Mesenchymal stem cell (in vitro differentiated cells and primary cell): Measurements from ENCODE around the gene MIOX.
A peak's percentile ranks its signal among the peaks of the same experiment; 100 is the strongest.

ENCODE experiments used
- DNase-seq: peaks from one replicate; pipeline ENCODE4 v3.0.0-alpha.2; 2013
- H2AFZ ChIP-seq: one replicate; pipeline ENCODE4 v1.6.1; 2013; ENCODE audit warnings: low read depth, mild to moderate bottlenecking, control low read depth, inconsistent platforms, low read length, moderate library complexity
- H2AK5ac ChIP-seq: 2 replicates; pipeline ENCODE4 v1.6.1; 2013; ENCODE audit warnings: low read length, moderate library complexity, mild to moderate bottlenecking, inconsistent platforms; ENCODE audit not compliant: severe bottlenecking
- H2BK120ac ChIP-seq: one replicate; pipeline ENCODE4 v1.6.1; 2013; ENCODE audit warnings: low read depth, mild to moderate bottlenecking, inconsistent platforms, low read length, moderate library complexity
- H2BK12ac ChIP-seq, 2 experiments: one replicate each; pipeline ENCODE4 v1.6.1; 2013; ENCODE audit warnings: inconsistent platforms in 2 of 2, low read length in 2 of 2, mild to moderate bottlenecking in 2 of 2, moderate library complexity in 2 of 2, control low read depth in 1 of 2
- H2BK15ac ChIP-seq: one replicate; pipeline ENCODE4 v1.6.1; 2013; ENCODE audit warnings: mild to moderate bottlenecking, low read depth, inconsistent platforms; ENCODE audit not compliant: poor library complexity, severe bottlenecking
- H2BK5ac ChIP-seq: 2 replicates; pipeline ENCODE4 v1.6.1; 2013; ENCODE audit warnings: low read depth, mild to moderate bottlenecking, low read length, control low read depth, inconsistent platforms; ENCODE audit not compliant: poor library complexity, severe bottlenecking
- H3K14ac ChIP-seq, 2 experiments: one replicate each; pipeline ENCODE4 v1.6.1; 2013; ENCODE audit warnings: inconsistent platforms in 2 of 2, low read length in 2 of 2, control low read depth in 1 of 2, mild to moderate bottlenecking in 1 of 2, moderate library complexity in 1 of 2
- H3K18ac ChIP-seq, 2 experiments: one replicate each; pipeline ENCODE4 v1.6.1; 2013; ENCODE audit warnings: inconsistent platforms in 2 of 2, low read length in 2 of 2, control low read depth in 1 of 2, low read depth in 1 of 2, mild to moderate bottlenecking in 1 of 2
- H3K23ac ChIP-seq, 2 experiments: one replicate each; pipeline ENCODE4 v1.6.1; 2013; ENCODE audit warnings: inconsistent platforms in 2 of 2, low read length in 2 of 2, mild to moderate bottlenecking in 2 of 2, moderate library complexity in 2 of 2, control low read depth in 1 of 2
- H3K27ac ChIP-seq: 2 replicates; pipeline ENCODE4 v1.5.1; 2013; ENCODE audit warnings: mild to moderate bottlenecking, moderate library complexity, low read length, control low read depth, inconsistent platforms; ENCODE audit not compliant: poor library complexity, severe bottlenecking
- H3K27me3 ChIP-seq, 2 experiments: 2 replicates each; pipeline versions ENCODE4 v1.6.1 to v1.7.0; 2013; ENCODE audit warnings: low read length in 2 of 2, mild to moderate bottlenecking in 2 of 2, moderate library complexity in 2 of 2, control low read depth in 1 of 2, inconsistent platforms in 1 of 2; ENCODE audit not compliant: control insufficient read depth in 1 of 2, insufficient read depth in 1 of 2
- H3K36me3 ChIP-seq, 2 experiments: 2 replicates each; pipeline versions ENCODE4 v1.6.1 to v1.7.0; 2013; ENCODE audit warnings: low read length in 2 of 2, control low read depth in 1 of 2, inconsistent platforms in 1 of 2, low read depth in 1 of 2, mild to moderate bottlenecking in 1 of 2; ENCODE audit not compliant: insufficient read depth in 2 of 2, control insufficient read depth in 1 of 2
- H3K4ac ChIP-seq, 2 experiments: one replicate each; pipeline ENCODE4 v1.6.1; 2013; ENCODE audit warnings: inconsistent platforms in 2 of 2, low read length in 2 of 2, mild to moderate bottlenecking in 2 of 2, moderate library complexity in 2 of 2, control low read depth in 1 of 2, low read depth in 1 of 2
- H3K4me1 ChIP-seq: 2 replicates; pipeline ENCODE4 v1.6.1; 2013; ENCODE audit warnings: low read depth, low read length, control low read depth; ENCODE audit not compliant: control insufficient read depth, insufficient read depth
- H3K4me2 ChIP-seq: 2 replicates; pipeline ENCODE4 v1.6.1; 2013; ENCODE audit warnings: low read length, mild to moderate bottlenecking, inconsistent platforms; ENCODE audit not compliant: poor library complexity, severe bottlenecking
- H3K4me3 ChIP-seq, 2 experiments: 2 replicates each; pipeline versions ENCODE4 v1.5.1 to v1.7.0; 2013; ENCODE audit warnings: low read length in 2 of 2, mild to moderate bottlenecking in 2 of 2, control low read depth in 1 of 2, low read depth in 1 of 2; ENCODE audit not compliant: insufficient read depth in 1 of 2
- H3K79me1 ChIP-seq: replicated peaks from 2 replicates; pipeline ENCODE4 v1.6.1; 2013; ENCODE audit warnings: mild to moderate bottlenecking, control low read depth, low read length, inconsistent platforms; ENCODE audit not compliant: poor library complexity, severe bottlenecking
- H3K9ac ChIP-seq: 2 replicates; pipeline ENCODE4 v1.7.0; 2013; ENCODE audit warnings: mild to moderate bottlenecking, low read length, moderate library complexity
- H3K9me3 ChIP-seq: 2 replicates; pipeline ENCODE4 v1.7.0; 2013; ENCODE audit warnings: mild to moderate bottlenecking, low read length; ENCODE audit not compliant: control insufficient read depth
- H4K8ac ChIP-seq: one replicate; pipeline ENCODE4 v1.6.1; 2013; ENCODE audit warnings: inconsistent platforms, mild to moderate bottlenecking, low read length, moderate library complexity
- H4K91ac ChIP-seq: one replicate; pipeline ENCODE4 v1.6.1; 2013; ENCODE audit warnings: mild to moderate bottlenecking, low read length, inconsistent platforms
- WGBS: methylation state at CpG from one replicate; pipeline ENCODE4 v1.1.7; 2013; ENCODE audit warnings: mixed read lengths; 5-methylcytosine and 5-hydroxymethylcytosine counted together

Gene MIOX

GRCh38 chr22:50489363-50490243 is 2.9 kb downstream of the MIOX start:
- H3K18ac ChIP-seq = no peak overlapping the region
- peaks cover 0 to 39% of the 10 kb centered on the region in 2 experiments for H3K27me3 ChIP-seq
- H3K4me2 ChIP-seq = no peak overlapping the region
- H3K36me3 ChIP-seq = peaks cover 0 to 4% of the 10 kb centered on the region in 2 experiments
- WGBS = 90% methylated on average over 31 of the region's 31 CpGs
- H3K4ac ChIP-seq = no peak overlapping the region
- no peak overlapping the region for H4K8ac ChIP-seq
- H3K9me3 ChIP-seq = no peaks in the 10 kb centered on the region
- no peak overlapping the region for H2AFZ ChIP-seq
- DNase-seq = no peak
- H3K27ac ChIP-seq = no peak overlapping the region
- H3K14ac ChIP-seq = no peak overlapping the region
- no peak overlapping the region for H3K9ac ChIP-seq
- no peak overlapping the region for H4K91ac ChIP-seq
- H3K4me3 ChIP-seq = peak overlapping the region in 1 of 2 experiments; percentile 7
- H2BK12ac ChIP-seq = no peak overlapping the region
- no peaks in the 10 kb centered on the region for H3K79me1 ChIP-seq
- H2BK15ac ChIP-seq = no peak overlapping the region
- no peak overlapping the region for H2BK5ac ChIP-seq
- H2BK120ac ChIP-seq = no peak overlapping the region
- no peak overlapping the region for H3K23ac ChIP-seq
- no peak overlapping the region for H2AK5ac ChIP-seq
- H3K4me1 ChIP-seq = peaks cover 22% of the 10 kb centered on the region

GRCh38 chr22:50490531-50491308 is 4.1 kb downstream of the MIOX start:
- Histone ChIP-seq H3K4me2 (no peak overlapping the region), H3K27ac (no peak overlapping the region), H3K9me3 (no peaks in the 10 kb centered on the region), H3K79me1 (no peaks in the 10 kb centered on the region), H3K14ac (no peak overlapping the region), H2BK120ac (no peak overlapping the region), H2AK5ac (no peak overlapping the region), H4K8ac (no peak overlapping the region), H2AFZ (no peak overlapping the region), H3K4me1 (peaks cover 18% of the 10 kb centered on the region), H2BK12ac (no peak overlapping the region), H3K4ac (no peak overlapping the region), H3K23ac (no peak overlapping the region), H4K91ac (no peak overlapping the region), H2BK5ac (no peak overlapping the region), H3K27me3 (peaks cover 0 to 34% of the 10 kb centered on the region in 2 experiments), H3K18ac (no peak overlapping the region), H2BK15ac (no peak overlapping the region), H3K36me3 (peaks cover 0 to 4% of the 10 kb centered on the region in 2 experiments), H3K9ac (no peak overlapping the region), H3K4me3 (no peak overlapping the region)
- no peak for DNase-seq
- WGBS = 85% methylated on average over 27 of the region's 27 CpGs

GRCh38 chr22:50497093-50497492 is 10.4 kb downstream of the MIOX start:
- DNase-seq = no peak
- Histone ChIP-seq H3K18ac (no peak overlapping the region), H3K23ac (no peak overlapping the region), H2BK12ac (no peak overlapping the region), H3K4me2 (no peak overlapping the region), H3K14ac (no peak overlapping the region), H3K27me3 (peaks cover 0 to 3% of the 10 kb centered on the region in 2 experiments), H4K8ac (no peak overlapping the region), H4K91ac (no peak overlapping the region), H3K4ac (no peak overlapping the region), H3K4me3 (no peak overlapping the region), H2AFZ (no peak overlapping the region), H2AK5ac (no peak overlapping the region), H3K36me3 (peaks cover 3 to 11% of the 10 kb centered on the region in 2 experiments), H3K9me3 (no peaks in the 10 kb centered on the region), H3K4me1 (peaks cover 3% of the 10 kb centered on the region), H3K27ac (no peak overlapping the region), H3K79me1 (no peaks in the 10 kb centered on the region), H2BK15ac (no peak overlapping the region), H3K9ac (no peak overlapping the region), H2BK120ac (no peak overlapping the region), H2BK5ac (no peak overlapping the region)
- 86% methylated on average over 6 of the region's 6 CpGs for WGBS

- Histone ChIP-seq H3K4ac (no peak overlapping the region), H2BK120ac (no peak overlapping the region), H3K9me3 (no peaks in the 10 kb centered on the region), H3K9ac (no peak overlapping the region), H2AFZ (no peak overlapping the region), H3K18ac (no peak overlapping the region), H4K8ac (no peak overlapping the region), H2BK5ac (no peak overlapping the region), H3K4me2 (no peak overlapping the region), H3K27me3 (peaks cover 0 to 3% of the 10 kb centered on the region in 2 experiments), H3K23ac (no peak overlapping the region), H2BK12ac (no peak overlapping the region), H3K36me3 (peaks cover 16 to 24% of the 10 kb centered on the region in 2 experiments), H3K27ac (no peak overlapping the region), H3K4me3 (peak overlapping the region in 1 of 2 experiments; percentile 46), H2BK15ac (peak overlapping the region; percentile 7), H3K14ac (no peak overlapping the region), H4K91ac (no peak overlapping the region), H3K4me1 (peaks cover 3% of the 10 kb centered on the region), H3K79me1 (peaks cover 6% of the 10 kb centered on the region), H2AK5ac (no peak overlapping the region)
- peak; percentile 56 for DNase-seq
- 22% methylated on average over 9 of the region's 13 CpGs for WGBS
These were observed 11.7 kb downstream of the MIOX start for GRCh38 chr22:50498322-50498890.
